Measurements from ENCODE around the gene CGB8. TPM values are rescaled to one million over a fixed set of nuclear protein-coding genes. Genes with fewer than 3 reads are reported as not detected.

CGB8 gene
- total and polyA plus RNA-seq, 10 donors: not detected

DNA sequence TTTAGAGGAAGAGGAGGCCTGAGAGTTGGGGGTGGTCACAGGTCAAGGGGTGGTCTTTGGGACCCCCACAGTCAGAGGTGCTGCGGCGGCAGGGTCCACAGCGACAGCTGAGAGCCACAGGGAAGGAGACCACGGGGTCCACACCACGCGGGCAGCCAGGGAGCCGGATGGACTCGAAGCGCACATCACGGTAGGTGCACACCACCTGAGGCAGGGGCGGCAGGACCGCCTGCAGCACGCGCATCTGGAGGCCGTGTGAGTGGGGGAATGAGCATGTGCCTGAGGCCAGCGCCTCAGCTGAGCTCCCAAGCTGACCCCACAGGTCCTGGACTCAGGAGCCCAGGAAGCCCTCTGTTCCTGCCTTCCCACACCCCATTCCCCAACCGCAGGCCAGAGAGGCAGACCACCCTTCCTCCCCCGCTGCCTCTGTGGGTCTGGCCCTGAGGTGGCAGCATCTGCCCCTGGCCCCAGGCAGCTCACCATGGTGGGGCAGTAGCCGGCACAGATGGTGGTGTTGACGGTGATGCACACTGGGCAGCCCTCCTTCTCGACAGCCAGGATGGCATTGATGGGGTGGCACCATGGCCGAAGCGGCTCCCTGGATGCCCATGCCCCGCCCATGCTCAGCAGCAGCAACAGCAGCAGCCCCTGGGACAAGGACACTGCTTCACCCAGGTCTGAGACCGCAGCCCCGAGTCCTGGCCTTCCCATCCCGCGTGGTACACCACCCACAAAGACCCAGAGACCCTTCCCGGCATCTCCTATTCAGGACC lies 32.7 kb downstream of the CGB8 start:
- intact Hi-C loops (cut with DNase I; ENCODE audit: low total_unique reads): no loop called here
- Histone ChIP-seq H3K9me3 (no peaks in the 10 kb centered on the region), H3K36me3 (peaks cover 0 to 52% (median 31%) of the 10 kb centered on the region in 6 donors), H3K27me3 (replicated peaks in 1 of 7) (peaks cover 0 to 34% (median 7%) of the 10 kb centered on the region in 7 donors), H3K4me1 (peaks cover 4 to 32% (median 25%) of the 10 kb centered on the region in 6 donors), H3K27ac (no peak overlapping the region), H3K4me3 (no peak overlapping the region)
- DNase-seq: no peak
- peak in 1 of 3 donors; percentile 38 for TF ChIP-seq POLR2AphosphoS5 (IDR thresholded peaks at IDR 0.05)
- no peak for TF ChIP-seq CTCF (IDR thresholded peaks at IDR 0.05 in 8 of 11, conservative IDR thresholded peaks at IDR 0.05 in 3 of 11)
- WGBS, 5 donors: 87 to 98% (median 92%) methylated on average over 21 to 29 of the region's 29 CpGs

DNA sequence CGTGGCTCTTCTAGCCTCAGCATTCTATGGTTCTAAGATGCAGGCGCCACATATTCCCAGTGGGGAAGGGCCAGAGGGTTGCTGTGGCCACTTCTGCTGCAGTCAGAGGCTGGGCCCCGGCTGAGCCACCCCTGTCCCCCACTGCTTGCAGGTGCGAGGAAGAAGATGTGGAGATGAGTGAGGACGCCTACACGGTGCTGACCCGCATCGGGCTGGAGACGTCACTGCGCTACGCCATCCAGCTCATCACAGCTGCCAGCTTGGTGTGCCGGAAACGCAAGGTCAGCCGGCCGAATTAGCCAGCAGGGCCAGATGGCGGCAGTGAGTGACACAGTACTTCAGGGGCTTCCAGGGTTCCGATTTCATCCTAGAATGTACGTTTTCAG lies 34.0 kb downstream of the CGB8 start:
- H3K27me3 ChIP-seq (replicated peaks in 1 of 7): peaks cover 0 to 24% (median 7%) of the 10 kb centered on the region in 7 donors
- no peak overlapping the region for H3K4me3 ChIP-seq
- H3K36me3 ChIP-seq: peaks cover 0 to 66% (median 42%) of the 10 kb centered on the region in 6 donors
- TF ChIP-seq POLR2AphosphoS5 (IDR thresholded peaks at IDR 0.05) (peak in 1 of 3 donors; percentile 52), CTCF (IDR thresholded peaks at IDR 0.05 in 8 of 11, conservative IDR thresholded peaks at IDR 0.05 in 3 of 11) (no peak), POLR2A (IDR thresholded peaks at IDR 0.05) (no peak)
- H3K9me3 ChIP-seq: no peaks in the 10 kb centered on the region
- DNase-seq: no peak
- H3K4me1 ChIP-seq: peaks cover 4 to 30% (median 25%) of the 10 kb centered on the region in 6 donors
- intact Hi-C loops (cut with DNase I; ENCODE audit: low total_unique reads): no loop called here
- H3K27ac ChIP-seq: no peak overlapping the region
- WGBS, 5 donors: 91 to 98% (median 94%) methylated on average over 17 to 18 of the region's 18 CpGs

DNA sequence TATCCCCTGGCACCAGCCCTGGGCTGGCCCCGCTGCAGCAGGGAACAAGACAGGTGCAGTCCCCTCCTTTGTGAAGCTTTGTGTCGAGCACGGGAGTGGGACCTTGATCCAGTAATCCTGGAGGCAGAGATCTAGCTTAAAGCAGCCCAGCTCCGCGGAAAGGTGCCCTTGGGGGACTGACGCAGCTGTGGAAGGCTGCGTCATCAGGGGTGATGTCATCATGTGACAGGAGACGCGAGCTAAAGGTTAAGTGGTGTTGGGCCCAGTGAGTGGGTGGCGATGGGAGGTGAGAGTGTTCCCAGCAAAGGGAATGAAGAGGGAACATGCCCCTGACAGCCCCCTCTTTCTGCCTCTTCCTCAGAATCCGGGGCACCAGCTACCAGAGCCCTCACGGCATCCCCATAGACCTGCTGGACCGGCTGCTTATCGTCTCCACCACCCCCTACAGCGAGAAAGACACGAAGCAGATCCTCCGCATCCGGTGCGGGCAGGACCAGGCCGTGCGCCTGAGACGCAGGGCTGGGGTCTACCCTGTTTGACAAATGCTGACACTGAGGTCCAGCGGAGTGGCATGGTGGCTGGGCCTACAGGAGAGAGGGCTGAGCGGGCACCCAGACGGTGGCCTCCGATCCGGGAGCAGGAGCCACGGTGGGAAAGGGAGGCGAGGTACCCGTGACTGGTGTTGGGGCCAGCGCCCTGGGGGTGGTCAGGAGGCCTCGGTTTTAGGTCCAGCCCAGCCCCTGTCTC lies 34.6 kb downstream of the CGB8 start:
- 91 to 95% (median 94%) methylated on average over 31 to 32 of the region's 32 CpGs for WGBS, 5 donors
- DNase-seq: no peak
- TF ChIP-seq POLR2AphosphoS5 (IDR thresholded peaks at IDR 0.05) (no peak), CTCF (IDR thresholded peaks at IDR 0.05 in 8 of 11, conservative IDR thresholded peaks at IDR 0.05 in 3 of 11) (no peak), POLR2A (IDR thresholded peaks at IDR 0.05) (no peak)
- peaks cover 0 to 72% (median 47%) of the 10 kb centered on the region in 6 donors for H3K36me3 ChIP-seq
- no peak overlapping the region for H3K27ac ChIP-seq
- H3K27me3 ChIP-seq (replicated peaks in 1 of 7): peaks cover 0 to 18% (median 2%) of the 10 kb centered on the region in 7 donors
- no peaks in the 10 kb centered on the region for H3K9me3 ChIP-seq
- no peak overlapping the region for H3K4me3 ChIP-seq
- intact Hi-C loops (cut with DNase I; ENCODE audit: low total_unique reads): no loop called here
- peaks cover 4 to 25% (median 20%) of the 10 kb centered on the region in 6 donors for H3K4me1 ChIP-seq

DNA sequence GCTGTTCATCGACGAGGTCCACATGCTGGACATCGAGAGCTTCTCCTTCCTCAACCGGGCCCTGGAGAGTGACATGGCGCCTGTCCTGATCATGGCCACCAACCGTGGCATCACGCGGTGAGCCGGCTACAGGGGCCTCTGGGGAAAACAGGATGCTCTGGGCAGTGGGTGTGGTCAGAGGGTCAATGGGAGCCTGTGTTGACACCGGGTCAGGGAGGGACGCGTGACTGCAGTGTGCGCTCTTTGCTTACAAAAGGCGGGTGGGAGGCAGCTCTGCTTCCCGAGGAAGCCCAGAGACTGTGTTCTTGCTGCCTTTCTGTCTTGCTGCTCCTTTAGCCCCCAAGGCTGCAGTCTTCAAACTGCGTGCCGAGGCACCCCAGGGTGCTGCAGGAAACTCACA lies 37.7 kb downstream of the CGB8 start:
- H3K27me3 ChIP-seq (replicated peaks in 1 of 7): no peaks in the 10 kb centered on the region
- no peak for TF ChIP-seq POLR2A (IDR thresholded peaks at IDR 0.05)
- TF ChIP-seq POLR2AphosphoS5 (IDR thresholded peaks at IDR 0.05): no peak
- TF ChIP-seq CTCF (IDR thresholded peaks at IDR 0.05 in 8 of 11, conservative IDR thresholded peaks at IDR 0.05 in 3 of 11): no peak
- intact Hi-C loops (cut with DNase I; ENCODE audit: low total_unique reads): no loop called here
- H3K36me3 ChIP-seq: peaks cover 0 to 100% (median 63%) of the 10 kb centered on the region in 6 donors
- no peaks in the 10 kb centered on the region for H3K4me1 ChIP-seq
- H3K9me3 ChIP-seq: no peaks in the 10 kb centered on the region
- H3K27ac ChIP-seq: no peak overlapping the region
- 88 to 93% (median 92%) methylated on average over 14 to 17 of the region's 17 CpGs for WGBS, 5 donors
- no peak for DNase-seq
- H3K4me3 ChIP-seq: no peak overlapping the region

Measured in spleen (tissue), 11 donors.